ENCODE results near the gene MESP1. TPM values are rescaled to one million over a fixed set of nuclear protein-coding genes. Genes with fewer than 3 reads are reported as not detected.

Gene MESP1
- total and polyA plus RNA-seq, 10 of the 15 experiments (the other 5 are each of a cell fraction or from before 2014, with no cell fraction given), result 0.04 to 1.1 (median 0.57) TPM; not detected in 2

- WGBS (ENCODE audit: insufficient coverage, insufficient replicate concordance, low lambda C conversion rate, missing lambda C conversion rate), result 30% methylated on average over 3 of the region's 3 CpGs
- Histone ChIP-seq H3K27ac (ENCODE audit: control insufficient read depth, insufficient read depth) (no peak overlapping the region), H3K79me2 (ENCODE audit: control insufficient read depth, insufficient read depth, low read length) (no peaks in the 10 kb centered on the region), H3K4me3 (no peak overlapping the region), H3K36me3 (ENCODE audit: control insufficient read depth in 2 of 2, insufficient read depth in 2 of 2, low read length in 1 of 2) (no peaks in the 10 kb centered on the region), H3K27me3 (replicated peaks in 1 of 2; ENCODE audit: control insufficient read depth in 2 of 2, insufficient read depth in 2 of 2, low read length in 1 of 2) (no peaks in the 10 kb centered on the region), H3K9ac (ENCODE audit: control insufficient read depth, insufficient read depth, low read length) (no peak overlapping the region), H2AFZ (ENCODE audit: control insufficient read depth, low read depth, low read length) (no peak overlapping the region), H3K4me2 (ENCODE audit: control insufficient read depth, insufficient read depth) (no peak overlapping the region), H4K20me1 (ENCODE audit: control insufficient read depth, insufficient read depth) (no peaks in the 10 kb centered on the region), H3K9me3 (replicated peaks; ENCODE audit: control insufficient read depth, insufficient read depth, low read length) (no peaks in the 10 kb centered on the region), H3K4me1 (ENCODE audit: control insufficient read depth, insufficient read depth, low read length) (no peaks in the 10 kb centered on the region)
- in situ Hi-C loops (cut with MboI) (no loop called here), intact Hi-C loops (cut with micrococcal nuclease; ENCODE audit: unreplicated experiment) (no loop called here)
- SMC1A ChIA-PET (ENCODE audit: uncharacterized antibody, unreplicated experiment), result interaction anchor here (0.8 to 1.5 kb wide), 2 partner anchors 8 to 105 kb away, joined by 3 to 5 read pairs; no protein-coding TSS in a partner anchor
- BruUV-seq (replicated peaks), result no TSS peak
- ATAC-seq, result no peak
- no peak for FAIRE-seq
- POLR2A ChIA-PET, result no interaction called here
- TF ChIP-seq KAT2A (conservative IDR thresholded peaks at IDR 0.05; ENCODE audit: control insufficient read depth, low read depth, low read length), result no peak
- TF ChIP-seq CREB1 (IDR thresholded peaks at IDR 0.05; ENCODE audit: low read depth), result no peak
- TF ChIP-seq ZNF384 (IDR thresholded peaks at IDR 0.05; ENCODE audit: borderline replicate concordance, low read depth, low read length), result no peak
- TF ChIP-seq RAD51 (IDR thresholded peaks at IDR 0.05), result no peak
- no peak for TF ChIP-seq IKZF2 (IDR thresholded peaks at IDR 0.05)
- no peak for TF ChIP-seq RB1 (IDR thresholded peaks at IDR 0.05; ENCODE audit: borderline replicate concordance)
- no peak for TF ChIP-seq RFX5 (IDR thresholded peaks at IDR 0.05; ENCODE audit: low read depth, low read length)
- no peak for TF ChIP-seq YBX1 (IDR thresholded peaks at IDR 0.05)
- TF ChIP-seq RELA (IDR thresholded peaks at IDR 0.05; ENCODE audit: borderline replicate concordance, partially characterized antibody), result no peak
- TF ChIP-seq CHD4 (IDR thresholded peaks at IDR 0.05), result no peak
- TF ChIP-seq ZBTB11 (CRISPR knock-in tag; IDR thresholded peaks at IDR 0.05), result no peak
- TF ChIP-seq NFYB (IDR thresholded peaks at IDR 0.05; ENCODE audit: insufficient read depth, low read depth, low read length), result no peak
- no peak for TF ChIP-seq CHD1 (IDR thresholded peaks at IDR 0.05; ENCODE audit: low read depth, low read length)
- no peak for TF ChIP-seq ZNF592 (IDR thresholded peaks at IDR 0.05)
- no peak for TF ChIP-seq NFYA (IDR thresholded peaks at IDR 0.05; ENCODE audit: borderline replicate concordance, low read depth, low read length)
- TF ChIP-seq EZH2 (IDR thresholded peaks at IDR 0.05; ENCODE audit: borderline replicate concordance, control insufficient read depth, low read depth, low read length), result no peak
- DNase-seq (ENCODE audit: low read depth, low spot score), result no peak
- CTCF ChIA-PET, result interaction anchor here (1.9 to 7.0 kb wide), 3 partner anchors 9 to 105 kb away, joined by 11 to 40 read pairs (median 14); no protein-coding TSS in a partner anchor
- RAD21 ChIA-PET (ENCODE audit: unreplicated experiment), result interaction anchor here (1.3 to 2.5 kb wide), 2 partner anchors 105 kb away, joined by 3 to 10 read pairs; no protein-coding TSS in a partner anchor
Observed at GRCh38 chr15:89770041-89770440, 19.0 kb upstream of the MESP1 start.

Measured in GM12878 (cell line).